GM12878 (cell line): Measurements from ENCODE around the gene LTBP3. TPM values are rescaled to one million over a fixed set of nuclear protein-coding genes. Genes with fewer than 3 reads are reported as not detected.

Experiments used
- ATAC-seq: fragments of 200-7000 bp; cut with Tn5 transposase; 3 replicates; pipeline ENCODE4 v1.9.1; 2020; ENCODE audit warnings: mild to moderate bottlenecking, moderate library complexity
- BruUV-seq: library from RNA; stranded (reverse); fragments of 400-500 nt; replicated peaks from 2 replicates; lab custom pipeline; 2021; lab: Mats Ljungman, UMichigan
- CTCF ChIA-PET: fragments of 300-600 bp; sonication (Branson Sonifier 250); formaldehyde crosslinking; extraction: SDS; loops from one replicate; lab custom pipeline; 2021; ENCODE audit warnings: inconsistent platforms; lab: Yijun Ruan, JAX
- POLR2A ChIA-PET: fragments of 350-600 bp; formaldehyde crosslinking; extraction: SDS; loops from one replicate; lab custom pipeline; 2021; ENCODE audit warnings: inconsistent platforms; lab: Charles Lee
- RAD21 ChIA-PET: fragments of 300-600 bp; sonication (Branson Sonifier 250); formaldehyde crosslinking; loops from one replicate; lab custom pipeline; 2023; ENCODE audit warnings: antibody characterized with exemption; ENCODE audit not compliant: unreplicated experiment; lab: Charles Lee
- SMC1A ChIA-PET: fragments of 300-600 bp; sonication (Branson Sonifier 250); formaldehyde crosslinking; loops from one replicate; lab custom pipeline; 2023; ENCODE audit not compliant: unreplicated experiment, uncharacterized antibody; lab: Charles Lee
- DNase-seq: peaks from one replicate; pipeline ENCODE4 v3.0.0-alpha.2; 2011; ENCODE audit warnings: low read depth, low spot score
- FAIRE-seq: peaks from 3 replicates; lab custom pipeline; 2011; peaks lifted over from hg19 to GRCh38; lab: Jason Lieb, UNC
- H2AFZ ChIP-seq: 2 replicates; pipeline ENCODE4 v1.6.0; 2011; ENCODE audit warnings: low read depth, low read length, control low read depth; ENCODE audit not compliant: control insufficient read depth
- H3K27ac ChIP-seq: 2 replicates; pipeline ENCODE4 v1.5.1; 2011; ENCODE audit warnings: control low read depth; ENCODE audit not compliant: control insufficient read depth, insufficient read depth
- H3K27me3 ChIP-seq, 2 experiments: replicated peaks in 1 of 2; 2 replicates each; pipeline versions ENCODE4 v1.6.0 to v1.6.1; 2011; ENCODE audit warnings: low read length in 1 of 2; ENCODE audit not compliant: control insufficient read depth in 2 of 2, insufficient read depth in 2 of 2
- H3K36me3 ChIP-seq, 2 experiments: 2 replicates each; pipeline ENCODE4 v1.5.1; 2011; ENCODE audit warnings: low read length in 1 of 2; ENCODE audit not compliant: control insufficient read depth in 2 of 2, insufficient read depth in 2 of 2
- H3K4me1 ChIP-seq: 2 replicates; pipeline ENCODE4 v1.6.1; 2011; ENCODE audit warnings: mild to moderate bottlenecking, low read length, moderate library complexity, mixed read lengths; ENCODE audit not compliant: control insufficient read depth, insufficient read depth
- H3K4me2 ChIP-seq: 2 replicates; pipeline ENCODE4 v1.6.0; 2011; ENCODE audit warnings: control low read depth; ENCODE audit not compliant: control insufficient read depth, insufficient read depth
- H3K4me3 ChIP-seq: fragments of 200-600 bp; sonication (generic); 2 replicates; pipeline ENCODE4 v1.5.1; 2016
- H3K79me2 ChIP-seq: 2 replicates; pipeline ENCODE4 v1.6.0; 2011; ENCODE audit warnings: low read length; ENCODE audit not compliant: control insufficient read depth, insufficient read depth
- H3K9ac ChIP-seq: 2 replicates; pipeline ENCODE4 v1.8.0; 2011; ENCODE audit warnings: low read length, control low read depth, mixed read lengths; ENCODE audit not compliant: control insufficient read depth, insufficient read depth
- H3K9me3 ChIP-seq: replicated peaks from 3 replicates; pipeline ENCODE4 v1.5.1; 2011; ENCODE audit warnings: mild to moderate bottlenecking, low read length; ENCODE audit not compliant: control insufficient read depth, insufficient read depth
- H4K20me1 ChIP-seq: 2 replicates; pipeline ENCODE4 v1.6.0; 2011; ENCODE audit not compliant: control insufficient read depth, insufficient read depth
- ASH2L ChIP-seq: fragments of 300-600, 200-600 bp; sonication (generic); IDR thresholded peaks from 2 replicates; pipeline ENCODE4 v1.6.1; 2017; ENCODE audit warnings: low read depth, mild to moderate bottlenecking, borderline replicate concordance
- CBFB ChIP-seq: IDR thresholded peaks from 2 replicates; pipeline ENCODE4 v1.6.1; 2016; ENCODE audit warnings: antibody characterized with exemption, low read depth
- CTCF ChIP-seq, 3 experiments: IDR thresholded peaks in 2 of 3; conservative IDR thresholded peaks in 1 of 3; 2 replicates each; pipeline ENCODE4 v1.5.1; 2011; ENCODE audit warnings: low read depth in 3 of 3, low read length in 3 of 3, mild to moderate bottlenecking in 3 of 3, control low read depth in 2 of 3, moderate library complexity in 2 of 3, inconsistent platforms in 1 of 3, mixed read lengths in 1 of 3; ENCODE audit not compliant: control insufficient read depth in 2 of 3, insufficient read depth in 1 of 3; ENCODE audit errors: extremely low read depth in 1 of 3
- IRF4 ChIP-seq: IDR thresholded peaks from 2 replicates; pipeline ENCODE4 v1.6.1; 2011; ENCODE audit warnings: low read depth, low read length
- LARP7 ChIP-seq: fragments of 450-650 bp; IDR thresholded peaks from 2 replicates; pipeline ENCODE4 v1.6.1; 2017; ENCODE audit warnings: mild to moderate bottlenecking
- POLR2A ChIP-seq: IDR thresholded peaks from 2 replicates; pipeline ENCODE4 v1.6.1; 2011; ENCODE audit warnings: low read depth, mild to moderate bottlenecking, low read length
- RELB ChIP-seq: fragments of 450-650 bp; IDR thresholded peaks from 2 replicates; pipeline ENCODE4 v1.6.1; 2017; ENCODE audit warnings: low read depth, mild to moderate bottlenecking, moderate library complexity
- SMAD1 ChIP-seq: fragments of 450-650 bp; IDR thresholded peaks from 2 replicates; pipeline ENCODE4 v1.6.1; 2018; ENCODE audit warnings: mild to moderate bottlenecking, low read depth; ENCODE audit not compliant: partially characterized antibody
- ZBED1 ChIP-seq: IDR thresholded peaks from 2 replicates; pipeline ENCODE4 v1.6.1; 2016; ENCODE audit warnings: borderline replicate concordance
- ZBTB11 ChIP-seq: fragments of 450-650 bp; formaldehyde crosslinking; IDR thresholded peaks from 2 replicates; pipeline ENCODE4 v1.5.0; 2022; ENCODE audit warnings: mild to moderate bottlenecking, missing genetic modification characterization
- ZNF687 ChIP-seq: fragments of 450-650 bp; IDR thresholded peaks from 2 replicates; pipeline ENCODE4 v1.6.1; 2017; ENCODE audit warnings: mild to moderate bottlenecking, moderate library complexity
- WGBS: methylation state at CpG from one replicate; pipeline ENCODE4 v1.1.6; 2016; ENCODE audit warnings: low lambda C conversion rate; ENCODE audit not compliant: insufficient replicate concordance, insufficient coverage; ENCODE audit errors: missing lambda C conversion rate; 5-methylcytosine and 5-hydroxymethylcytosine counted together
- in situ Hi-C: fragments of 300-500 bp; cut with MboI; formaldehyde crosslinking; loops from 9 replicates; pipeline ENCODE4 v1.14.3; 2018; ENCODE audit warnings: mixed read lengths
- intact Hi-C: fragments of 100-400 bp; cut with micrococcal nuclease; formaldehyde crosslinking; loops from one replicate; pipeline ENCODE4 v1.14.2; 2022; ENCODE audit not compliant: unreplicated experiment
- polyA plus RNA-seq, 11 experiments: library from polyadenylated mRNA; depleted of rRNA in 4 of 11; unstranded in 6 of 11; stranded (reverse) in 5 of 11; fragments of >200 nt; fragmentation: Nextera tagmentation in 4 of 11; fragmentation: Illumina TruSeq in 1 of 11; extraction: Ambion mirVana in 4 of 11; extraction: Trizol in 1 of 11; gene quantifications; 1 replicate in 1 of 11; 2 replicates in 10 of 11; pipeline versions ENCODE4 v1.2.1 to v1.2.3, GENCODE V29; 2011 to 2016; ENCODE audit warnings: inconsistent platforms in 2 of 11, missing spikeins in 2 of 11, low read depth in 1 of 11
- total RNA-seq, 4 experiments: library from RNA; depleted of rRNA in 3 of 4; stranded (reverse); fragments of >200 nt in 3 of 4; fragmentation: Illumina TruSeq in 1 of 4; extraction: Trizol in 1 of 4; gene quantifications; 2 replicates each; pipeline versions ENCODE4 v1.2.1 to v1.2.3, GENCODE V29; 2013 to 2021

Gene LTBP3
- total and polyA plus RNA-seq, 10 of the 15 experiments (the other 5 are each of a cell fraction or from before 2014, with no cell fraction given) = 2.2 to 12.2 (median 6.2) TPM; not detected in 2

GRCh38 chr11:65503368-65503948 is 54.7 kb downstream of the LTBP3 start:
- H3K27me3 ChIP-seq = no peaks in the 10 kb centered on the region
- in situ Hi-C loops (no loop called here), intact Hi-C loops (no loop called here)
- peaks cover 84% of the 10 kb centered on the region for H3K79me2 ChIP-seq
- FAIRE-seq (no peak), DNase-seq (no peak), ATAC-seq (no peak)
- peaks cover 6 to 36% of the 10 kb centered on the region in 2 experiments for H3K36me3 ChIP-seq
- BruUV-seq = no TSS peak
- peak overlapping the region; percentile 100 for H3K9ac ChIP-seq
- RAD21 ChIA-PET = interaction anchor here (1.7 to 14.2 kb wide), 5 partner anchors 11 to 85 kb away, joined by 8 to 282 read pairs (median 179); partner anchors contain the start of gene NEAT1
- peaks cover 10% of the 10 kb centered on the region; the same call in 1 of the 2 replicates for H3K4me1 ChIP-seq
- peaks cover 15% of the 10 kb centered on the region for H4K20me1 ChIP-seq
- H3K9me3 ChIP-seq = no peaks in the 10 kb centered on the region
- H2AFZ ChIP-seq = no peak overlapping the region
- SMC1A ChIA-PET = interaction anchor here (0.8 to 19.3 kb wide), 3 partner anchors 11 to 71 kb away, joined by 3 to 481 read pairs (median 146); partner anchors contain the start of gene MALAT1
- WGBS = 0% methylated on average over 3 of the region's 3 CpGs
- POLR2A ChIA-PET = interaction anchor here (1.2 to 10.3 kb wide), 5 partner anchors 10 to 83 kb away, joined by 4 to 323 read pairs (median 112); partner anchors contain the start of genes MALAT1 and NEAT1
- CTCF ChIA-PET = interaction anchor here (0.6 to 27.9 kb wide), 4 partner anchors 8 to 115 kb away, joined by 3 to 728 read pairs (median 136); partner anchors contain the start of genes MALAT1 and NEAT1
- peak overlapping the region; percentile 87 for H3K4me2 ChIP-seq
- peak overlapping the region; percentile 28; the same call in 1 of the 2 replicates for H3K27ac ChIP-seq
- peak overlapping the region; percentile 98 for H3K4me3 ChIP-seq
- TF ChIP-seq IRF4 = no peak
- no peak for TF ChIP-seq LARP7
- no peak for TF ChIP-seq SMAD1
- no peak for TF ChIP-seq ZBTB11 (CRISPR knock-in tag)
- TF ChIP-seq CBFB = peak; percentile 4; the same call in 1 of the 2 replicates
- no peak; the same call in 1 of the 2 replicates for TF ChIP-seq ZBED1
- 0 out of 2 replicates have a peak, but pooled peaks have one; percentile 15 for TF ChIP-seq ASH2L
- TF ChIP-seq CTCF (IDR thresholded peaks at IDR 0.05 in 2 of 3, conservative IDR thresholded peaks at IDR 0.05 in 1 of 3; ENCODE audit: control insufficient read depth in 2 of 3, extremely low read depth in 1 of 3, insufficient read depth in 1 of 3, low read depth in 3 of 3, low read length in 3 of 3) = no peak
- 0 out of 2 replicates have a peak, but pooled peaks have one; percentile 6 for TF ChIP-seq RELB
- 0 out of 2 replicates have a peak, but pooled peaks have one; percentile 29 for TF ChIP-seq ZNF687
- no peak for TF ChIP-seq POLR2A
